GM21825 (cell line): ENCODE results near the gene TOLLIP.

Source experiments
- ATAC-seq: cut with Tn5 transposase; IDR thresholded peaks from one replicate; pipeline ENCODE4 v1.9.1; 2021; ENCODE audit warnings: mild to moderate bottlenecking, moderate library complexity; ENCODE audit not compliant: unreplicated experiment

Gene TOLLIP

DNA sequence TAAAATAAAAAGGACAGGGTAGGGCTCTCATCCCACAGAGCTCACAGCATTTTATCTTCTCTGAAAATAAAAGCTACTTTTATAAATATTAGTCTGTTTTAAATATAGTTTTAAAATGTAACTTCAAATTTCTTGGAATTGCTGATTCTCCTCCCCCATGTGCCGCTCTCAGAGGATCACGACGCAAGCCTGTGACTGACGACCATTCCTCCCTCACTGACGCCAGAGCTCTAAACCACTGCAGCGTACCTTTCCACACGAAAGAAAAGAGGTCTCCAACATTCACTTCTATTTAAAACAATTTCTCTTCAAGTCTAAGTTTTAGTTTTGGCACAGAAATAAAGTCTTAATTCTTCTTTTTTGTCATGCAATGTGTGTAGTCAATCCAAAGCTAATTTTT lies 9.3 kb downstream of the TOLLIP start:
- ATAC-seq: no peak

DNA sequence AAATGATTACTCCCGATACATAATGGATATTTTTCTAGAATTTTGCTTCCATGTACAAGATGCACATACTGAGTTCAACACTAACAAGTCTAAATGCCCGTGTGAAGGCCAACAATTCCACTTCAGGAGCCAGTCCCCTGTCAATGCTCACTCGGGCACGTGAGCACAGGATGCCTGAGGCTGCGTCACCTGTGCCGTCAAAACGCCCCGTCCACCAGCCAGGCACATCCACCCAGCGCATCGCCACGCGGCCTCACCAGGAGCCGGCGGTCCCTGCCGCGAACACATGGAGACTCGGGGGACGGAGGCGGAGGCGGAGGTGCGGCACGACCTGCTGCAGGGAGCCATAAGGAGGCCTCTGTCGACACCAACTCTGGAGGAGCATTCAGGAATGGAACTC lies 9.8 kb downstream of the TOLLIP start:
- ATAC-seq: no peak

DNA sequence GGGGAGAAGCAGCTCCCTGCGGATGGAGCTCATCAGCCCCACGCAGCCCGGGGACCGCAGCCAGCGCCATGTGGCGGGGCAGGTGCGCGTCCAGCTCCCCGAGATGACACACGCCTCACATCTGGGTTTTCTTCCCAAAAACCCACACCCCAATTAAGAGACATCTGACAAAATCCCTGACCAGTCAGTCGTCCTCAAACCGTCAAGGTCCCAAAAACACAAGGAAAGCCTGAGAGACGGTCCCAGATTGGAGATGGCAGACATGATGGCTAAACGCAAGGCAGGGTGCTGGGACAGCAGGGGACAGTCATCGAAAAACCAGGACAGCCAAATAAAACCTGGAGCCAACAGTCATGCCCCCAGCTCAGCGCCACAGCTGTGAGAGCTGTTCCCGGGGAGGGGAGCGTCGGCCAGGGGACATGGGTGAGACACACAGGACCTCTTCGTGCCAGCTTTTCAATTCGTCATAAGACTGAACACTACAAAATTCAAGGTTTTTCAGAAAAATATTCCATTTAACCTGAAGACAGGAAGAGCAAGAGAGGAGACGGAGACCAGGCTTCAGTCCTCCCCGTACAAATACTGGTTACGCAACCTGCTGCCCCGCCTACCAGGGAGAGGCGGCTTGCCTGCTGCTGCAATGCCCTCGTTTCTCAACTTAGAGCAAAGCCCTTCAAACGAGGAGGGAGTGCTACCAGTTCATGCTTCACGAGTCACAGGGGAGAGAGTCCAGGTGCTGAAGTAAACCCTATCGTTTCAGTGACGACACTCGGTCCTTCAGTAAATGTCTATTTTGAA lies 10.5 kb downstream of the TOLLIP start:
- ATAC-seq: no peak

GRCh38 chr11:1297576-1298473 lies 11.6 kb downstream of the TOLLIP start:
- ATAC-seq: no peak

DNA sequence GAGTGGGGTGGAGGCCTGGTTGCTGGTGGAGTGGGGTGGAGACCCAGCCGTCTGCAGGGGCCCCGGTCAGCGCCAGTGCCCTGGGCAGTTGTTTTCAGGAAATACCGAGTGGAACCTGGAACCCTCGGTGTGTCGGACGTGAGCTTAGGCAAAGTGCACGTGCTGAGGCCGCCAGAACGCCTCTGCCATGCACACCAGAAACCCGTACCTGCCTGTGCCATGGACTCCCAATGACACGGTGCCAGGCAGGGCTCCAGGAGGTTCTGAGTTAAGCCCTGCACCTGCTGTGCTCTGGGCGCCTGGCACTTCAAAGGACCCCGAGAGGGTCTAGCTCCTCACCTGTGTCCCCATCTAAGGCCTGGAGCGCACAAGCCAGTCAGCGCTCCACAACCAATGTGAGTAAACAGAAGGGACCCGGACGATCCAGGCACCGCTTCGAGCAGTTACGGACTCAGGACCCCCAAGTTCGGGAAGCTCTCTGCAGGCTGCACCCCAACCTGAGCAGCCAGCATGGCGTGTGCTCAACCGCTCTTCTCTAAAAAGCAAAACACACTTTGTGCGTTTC lies 12.3 kb downstream of the TOLLIP start:
- no peak for ATAC-seq

DNA sequence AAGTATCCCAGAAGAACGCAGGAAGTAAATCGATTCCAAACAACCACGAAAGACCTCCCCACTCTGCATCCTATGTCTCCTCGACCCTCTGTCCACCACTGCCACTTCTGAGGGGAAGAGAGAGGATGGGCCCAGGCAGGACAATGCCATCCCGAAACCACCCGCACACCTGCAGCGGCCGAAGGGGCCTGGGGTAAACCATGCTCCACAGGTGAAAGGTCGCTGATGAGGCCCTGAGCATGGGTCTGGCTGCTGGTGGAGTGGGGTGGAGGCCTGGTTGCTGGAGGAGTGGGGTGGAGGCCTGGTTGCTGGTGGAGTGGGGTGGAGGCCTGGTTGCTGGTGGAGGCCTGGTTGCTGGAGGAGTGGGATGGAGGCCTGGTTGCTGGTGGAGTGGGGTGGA lies 13.1 kb downstream of the TOLLIP start:
- ATAC-seq: no peak

DNA sequence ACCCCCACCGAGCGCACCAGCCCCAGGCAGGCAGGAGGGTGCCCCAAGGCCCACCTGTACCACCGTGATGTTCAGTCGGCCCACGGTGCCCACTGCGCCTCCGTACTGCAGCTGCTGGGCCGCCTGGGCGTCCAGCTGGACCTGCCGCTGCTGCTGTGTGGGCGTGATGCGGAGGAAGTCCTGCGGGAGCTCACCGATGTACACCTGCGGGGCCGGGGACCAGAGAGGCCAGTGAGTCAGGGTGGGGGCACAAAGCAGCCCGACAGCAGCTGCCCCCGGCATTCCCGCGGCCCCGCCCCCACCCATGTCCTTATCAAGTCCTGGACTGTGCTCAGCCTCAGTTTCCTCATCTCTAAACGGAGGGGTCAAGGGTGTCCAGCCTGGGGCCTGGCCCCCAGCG lies 13.8 kb downstream of the TOLLIP start:
- no peak for ATAC-seq

GRCh38 chr11:1295086-1295485 lies 14.3 kb downstream of the TOLLIP start:
- no peak for ATAC-seq

GRCh38 chr11:1293619-1294015 lies 15.8 kb downstream of the TOLLIP start:
- ATAC-seq: no peak

DNA sequence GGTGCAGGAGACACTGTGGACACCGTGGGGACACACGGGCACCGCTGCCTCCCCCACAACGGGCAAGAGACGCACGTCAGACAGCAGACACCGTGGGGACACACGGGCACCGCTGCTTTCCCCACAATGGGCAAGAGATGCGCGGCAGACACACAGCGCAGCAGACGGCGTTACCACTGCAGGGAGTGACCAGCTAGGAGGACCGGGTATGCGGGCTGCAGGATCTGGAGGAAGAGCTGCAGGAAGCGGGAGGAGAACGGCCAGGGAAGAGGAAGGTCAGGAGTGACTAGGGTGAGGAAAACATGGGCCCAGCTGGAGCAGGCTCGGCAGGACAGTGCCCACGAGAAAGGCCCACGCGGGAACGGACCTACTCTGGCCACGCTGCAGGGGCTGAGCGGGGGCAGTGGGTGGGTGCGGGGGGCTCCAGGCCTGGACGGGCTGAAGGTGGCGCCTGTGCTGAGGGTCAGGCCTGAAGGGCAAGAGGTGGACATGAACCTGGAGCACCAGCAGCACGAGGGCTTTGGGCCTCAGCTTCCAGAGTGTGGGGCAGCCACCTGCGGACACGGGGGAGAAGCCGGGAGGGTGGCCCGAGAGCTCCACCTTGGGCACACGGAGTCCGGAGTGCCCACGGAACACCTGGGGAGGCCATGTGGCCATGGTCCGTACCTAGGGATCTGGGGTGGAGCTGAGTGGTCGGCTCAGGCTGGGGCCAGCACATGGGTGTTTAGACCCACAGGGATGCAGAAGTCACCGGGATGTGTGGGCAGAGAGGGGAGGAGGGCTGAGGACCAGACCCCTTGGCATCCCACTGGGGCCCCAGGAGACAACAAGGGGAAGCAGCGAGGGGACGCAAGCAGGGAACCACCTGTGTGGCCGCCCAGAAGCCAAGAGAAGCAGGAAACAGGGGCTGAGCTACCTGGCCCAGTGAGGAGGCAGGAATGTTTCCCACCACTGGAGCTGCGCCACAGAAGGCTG lies 16.5 kb downstream of the TOLLIP start:
- no peak for ATAC-seq

GRCh38 chr11:1292018-1292643 lies 17.3 kb downstream of the TOLLIP start:
- no peak for ATAC-seq

- ATAC-seq: no peak
These were observed 18.0 kb downstream of the TOLLIP start for GRCh38 chr11:1291295-1292017.

DNA sequence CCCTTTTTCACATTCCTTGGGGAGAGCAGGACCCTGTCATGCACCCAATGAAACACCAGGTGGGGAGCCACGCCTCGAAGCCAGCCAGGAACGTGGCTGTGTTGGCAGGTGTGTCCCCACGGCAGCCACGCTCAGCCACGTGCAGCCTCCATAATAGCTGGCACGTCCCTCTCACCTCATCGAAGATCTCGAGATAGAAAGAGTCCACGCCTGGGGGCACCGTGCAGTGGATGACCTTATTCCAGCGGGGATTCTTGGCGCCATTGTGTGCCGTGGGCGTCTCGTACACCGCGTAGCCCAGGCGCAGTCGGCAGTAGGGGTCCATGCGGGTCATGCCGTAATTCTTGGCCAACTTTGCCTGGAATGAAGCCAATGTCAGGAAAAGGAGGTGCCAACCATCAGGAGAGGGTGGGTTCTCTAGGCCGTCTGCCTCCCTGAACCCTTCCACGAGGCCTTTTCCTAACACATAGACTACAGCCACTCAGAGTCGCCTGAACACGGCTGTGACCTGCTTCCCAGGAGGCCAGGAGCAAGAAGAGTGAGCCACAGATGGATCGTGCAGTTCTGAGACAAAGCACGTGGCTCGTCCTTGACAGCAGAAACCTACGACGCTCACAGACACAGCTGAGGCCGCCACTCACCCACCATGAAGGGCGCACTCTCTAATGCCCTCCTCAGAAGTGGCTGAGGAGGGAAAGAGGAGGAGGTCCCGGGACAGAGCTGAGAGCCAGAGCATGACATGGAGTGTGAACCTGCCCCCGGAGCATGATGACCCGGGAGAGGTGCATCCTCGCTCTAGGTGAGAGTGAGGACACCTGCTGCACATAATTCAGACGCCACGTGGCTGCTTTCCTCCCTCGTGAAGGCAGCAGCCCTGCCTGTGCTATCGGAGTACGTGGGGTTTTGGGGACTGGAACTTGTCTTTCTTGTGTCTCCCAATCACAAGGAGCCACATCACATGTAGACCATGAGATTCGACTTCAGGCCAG lies 19.1 kb downstream of the TOLLIP start:
- ATAC-seq: no peak

- ATAC-seq: no peak
These were observed 20.1 kb downstream of the TOLLIP start for GRCh38 chr11:1289211-1289935.

- ATAC-seq: no peak
These were observed 20.8 kb downstream of the TOLLIP start for GRCh38 chr11:1288426-1289151.

- ATAC-seq: no peak
These were observed 21.5 kb downstream of the TOLLIP start for GRCh38 chr11:1287928-1288327.

DNA sequence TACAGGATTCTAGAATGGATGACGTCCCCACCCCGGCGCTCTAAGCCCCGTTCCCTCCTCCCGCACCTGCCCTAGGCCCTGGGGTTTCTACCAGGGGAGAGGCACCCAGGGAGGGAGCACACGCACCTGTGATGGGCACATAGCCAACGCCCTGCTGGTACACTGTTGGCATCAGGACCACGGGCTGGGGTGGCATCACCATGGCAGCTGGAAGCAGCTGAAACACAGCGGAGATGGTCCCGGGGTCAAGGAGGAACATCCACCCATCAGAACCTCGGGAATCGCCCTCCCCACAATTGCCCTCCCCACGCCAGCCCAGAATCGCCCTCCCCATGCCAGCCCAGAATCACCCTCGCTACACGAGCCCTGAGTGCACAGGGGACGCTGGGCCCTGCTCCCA lies 23.6 kb downstream of the TOLLIP start:
- no peak for ATAC-seq
